ENCODE measurements around the gene RIC8B. TPM values are rescaled to one million over a fixed set of nuclear protein-coding genes. Genes with fewer than 3 reads are reported as not detected.

RIC8B gene
- polyA plus RNA-seq, 1 donor (not counting 4 experiments of a cell fraction or from before 2014, with no cell fraction given) = 6.8 TPM

DNA sequence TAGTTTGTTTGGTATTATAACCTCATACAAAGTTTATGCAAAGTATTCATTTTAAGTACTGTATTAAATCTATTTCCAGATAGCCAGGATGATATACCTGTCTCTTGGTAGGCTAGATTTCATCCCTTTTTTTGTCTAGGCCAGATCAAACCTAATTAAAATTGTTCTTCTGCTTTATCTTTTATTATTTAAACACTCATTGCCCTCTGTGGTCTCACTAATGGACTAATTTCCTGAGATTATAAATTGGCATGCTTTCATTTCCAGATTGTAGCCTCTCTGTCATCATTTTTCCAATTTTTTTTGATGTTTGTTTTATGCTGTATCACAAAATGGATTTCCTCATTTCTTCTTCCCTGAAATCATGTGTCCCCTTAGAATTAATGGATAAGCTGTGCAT is 95.6 kb downstream of the RIC8B start:
- no peaks in the 10 kb centered on the region for H3K79me2 ChIP-seq (ENCODE audit: control insufficient read depth, insufficient read depth, low read length)
- no peak overlapping the region for H3K9ac ChIP-seq (ENCODE audit: control insufficient read depth, extremely low read depth, insufficient read depth, low read length)
- H3K4me3 ChIP-seq (ENCODE audit: control insufficient read depth in 2 of 3, extremely low read depth in 1 of 3, insufficient read depth in 2 of 3, low read depth in 1 of 3, low read length in 3 of 3) = no peak overlapping the region
- FAIRE-seq (no peak), DNase-seq (ENCODE audit: low read depth, low spot score) (no peak)
- H3K9me3 ChIP-seq (ENCODE audit: control insufficient read depth, low read depth, low read length) = no peaks in the 10 kb centered on the region
- no peaks in the 10 kb centered on the region for H3K27me3 ChIP-seq (ENCODE audit: control insufficient read depth, extremely low read depth, insufficient read depth, low read length)
- TF ChIP-seq EZH2 (IDR thresholded peaks at IDR 0.05; ENCODE audit: low read length) = no peak
- TF ChIP-seq, protein P1, sequence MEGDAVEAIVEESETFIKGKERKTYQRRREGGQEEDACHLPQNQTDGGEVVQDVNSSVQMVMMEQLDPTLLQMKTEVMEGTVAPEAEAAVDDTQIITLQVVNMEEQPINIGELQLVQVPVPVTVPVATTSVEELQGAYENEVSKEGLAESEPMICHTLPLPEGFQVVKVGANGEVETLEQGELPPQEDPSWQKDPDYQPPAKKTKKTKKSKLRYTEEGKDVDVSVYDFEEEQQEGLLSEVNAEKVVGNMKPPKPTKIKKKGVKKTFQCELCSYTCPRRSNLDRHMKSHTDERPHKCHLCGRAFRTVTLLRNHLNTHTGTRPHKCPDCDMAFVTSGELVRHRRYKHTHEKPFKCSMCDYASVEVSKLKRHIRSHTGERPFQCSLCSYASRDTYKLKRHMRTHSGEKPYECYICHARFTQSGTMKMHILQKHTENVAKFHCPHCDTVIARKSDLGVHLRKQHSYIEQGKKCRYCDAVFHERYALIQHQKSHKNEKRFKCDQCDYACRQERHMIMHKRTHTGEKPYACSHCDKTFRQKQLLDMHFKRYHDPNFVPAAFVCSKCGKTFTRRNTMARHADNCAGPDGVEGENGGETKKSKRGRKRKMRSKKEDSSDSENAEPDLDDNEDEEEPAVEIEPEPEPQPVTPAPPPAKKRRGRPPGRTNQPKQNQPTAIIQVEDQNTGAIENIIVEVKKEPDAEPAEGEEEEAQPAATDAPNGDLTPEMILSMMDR (optimal IDR thresholded peaks at IDR 0.05 in 1 of 3, IDR thresholded peaks at IDR 0.05 in 1 of 3, conservative IDR thresholded peaks at IDR 0.05 in 1 of 3; ENCODE audit: extremely low read depth in 1 of 3, insufficient read depth in 2 of 3, low read length in 3 of 3) = no peak
- no peaks in the 10 kb centered on the region for H3K36me3 ChIP-seq (ENCODE audit: control insufficient read depth in 2 of 2, extremely low read depth in 1 of 2, insufficient read depth in 2 of 2, low read length in 2 of 2)
- dilution Hi-C loops (cut with MboI; ENCODE audit: extremely low pct_ligation_motif_present, low sequenced_read_pairs) = no loop called here
- no peaks in the 10 kb centered on the region for H4K20me1 ChIP-seq (ENCODE audit: control insufficient read depth, extremely low read depth, insufficient read depth, low read length)
- H3K9me1 ChIP-seq (ENCODE audit: control insufficient read depth, extremely low read depth, insufficient read depth, low read length) = no peaks in the 10 kb centered on the region
- H3K4me1 ChIP-seq (ENCODE audit: control insufficient read depth, extremely low read depth, insufficient read depth, low read length) = peaks cover 8% of the 10 kb centered on the region
- no peak overlapping the region for H2AFZ ChIP-seq (ENCODE audit: control insufficient read depth, low read length)
- no peak overlapping the region for H3K4me2 ChIP-seq (ENCODE audit: control insufficient read depth, extremely low read depth, insufficient read depth, low read depth, low read length)
- no peak overlapping the region for H3K27ac ChIP-seq (ENCODE audit: control insufficient read depth, insufficient read depth, low read length)

DNA sequence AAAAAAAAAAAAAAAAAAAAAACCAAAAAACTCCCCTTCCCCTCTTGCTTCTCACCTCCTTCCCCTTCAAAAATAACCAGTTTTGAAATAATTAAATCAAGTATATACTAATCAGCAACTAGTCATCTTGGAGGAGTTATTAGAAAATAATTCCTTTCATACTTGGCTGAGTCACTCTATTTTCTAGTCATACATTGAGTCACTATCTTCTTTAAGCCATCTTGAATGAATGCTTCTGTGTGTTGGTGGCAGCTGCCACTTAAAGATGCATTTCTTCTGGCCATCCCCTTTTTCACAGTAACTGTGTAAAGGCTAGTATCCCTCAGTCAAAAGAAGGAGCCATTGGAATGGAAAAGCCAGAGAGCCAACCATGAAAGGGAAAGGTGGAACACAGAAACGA is 97.0 kb downstream of the RIC8B start:
- H3K4me1 ChIP-seq (ENCODE audit: control insufficient read depth, extremely low read depth, insufficient read depth, low read length) = peaks cover 8% of the 10 kb centered on the region
- no peak overlapping the region for H3K4me3 ChIP-seq (ENCODE audit: control insufficient read depth in 2 of 3, extremely low read depth in 1 of 3, insufficient read depth in 2 of 3, low read depth in 1 of 3, low read length in 3 of 3)
- DNase-seq (ENCODE audit: low read depth, low spot score) = no peak
- no peaks in the 10 kb centered on the region for H4K20me1 ChIP-seq (ENCODE audit: control insufficient read depth, extremely low read depth, insufficient read depth, low read length)
- FAIRE-seq = peak; percentile 34
- H3K9ac ChIP-seq (ENCODE audit: control insufficient read depth, extremely low read depth, insufficient read depth, low read length) = no peak overlapping the region
- dilution Hi-C loops (cut with MboI; ENCODE audit: extremely low pct_ligation_motif_present, low sequenced_read_pairs) = no loop called here
- TF ChIP-seq, protein P1 (optimal IDR thresholded peaks at IDR 0.05 in 1 of 3, IDR thresholded peaks at IDR 0.05 in 1 of 3, conservative IDR thresholded peaks at IDR 0.05 in 1 of 3; ENCODE audit: extremely low read depth in 1 of 3, insufficient read depth in 2 of 3, low read length in 3 of 3) = no peak
- TF ChIP-seq EZH2 (IDR thresholded peaks at IDR 0.05; ENCODE audit: low read length) = no peak
- H3K79me2 ChIP-seq (ENCODE audit: control insufficient read depth, insufficient read depth, low read length) = no peaks in the 10 kb centered on the region
- H3K9me3 ChIP-seq (ENCODE audit: control insufficient read depth, low read depth, low read length) = no peaks in the 10 kb centered on the region
- H3K36me3 ChIP-seq (ENCODE audit: control insufficient read depth in 2 of 2, extremely low read depth in 1 of 2, insufficient read depth in 2 of 2, low read length in 2 of 2) = no peaks in the 10 kb centered on the region
- no peak overlapping the region for H3K27ac ChIP-seq (ENCODE audit: control insufficient read depth, insufficient read depth, low read length)
- H3K4me2 ChIP-seq (ENCODE audit: control insufficient read depth, extremely low read depth, insufficient read depth, low read depth, low read length) = no peak overlapping the region
- H3K27me3 ChIP-seq (ENCODE audit: control insufficient read depth, extremely low read depth, insufficient read depth, low read length) = no peaks in the 10 kb centered on the region
- H2AFZ ChIP-seq (ENCODE audit: control insufficient read depth, low read length) = no peak overlapping the region
- H3K9me1 ChIP-seq (ENCODE audit: control insufficient read depth, extremely low read depth, insufficient read depth, low read length) = no peaks in the 10 kb centered on the region

Data from keratinocyte (primary cell).